HepG2 (cell line): Measurements from ENCODE around the gene NDUFS2. TPM values are rescaled to one million over a fixed set of nuclear protein-coding genes. Genes with fewer than 3 reads are reported as not detected.

ENCODE experiments used
- ARNT ChIP-seq: fragments of 450-650 bp; IDR thresholded peaks from 2 replicates; pipeline ENCODE4 v1.6.1; 2017
- CCDC6 ChIP-seq: sonication (generic); formaldehyde crosslinking; IDR thresholded peaks from 2 replicates; pipeline ENCODE4 v1.8.1; 2022; ENCODE audit warnings: mild to moderate bottlenecking, missing genetic modification reagents, moderate library complexity
- CREB1 ChIP-seq, 2 experiments: fragments of 450-650 bp in 1 of 2; IDR thresholded peaks; 2 replicates each; pipeline ENCODE4 v1.6.1; 2016 to 2017; ENCODE audit warnings: control low read depth in 1 of 2, mild to moderate bottlenecking in 1 of 2, missing compliant biosample characterization in 1 of 2, missing genetic modification characterization in 1 of 2
- CREBL2 ChIP-seq: sonication (generic); formaldehyde crosslinking; IDR thresholded peaks from 2 replicates; pipeline ENCODE4 v1.8.1; 2023; ENCODE audit warnings: missing genetic modification reagents, mild to moderate bottlenecking, borderline replicate concordance
- ETV6 ChIP-seq: sonication (generic); formaldehyde crosslinking; conservative IDR thresholded peaks from 2 replicates; pipeline ENCODE4 v1.4.0; 2020; ENCODE audit warnings: missing genetic modification reagents
- GLI4 ChIP-seq: sonication (generic); formaldehyde crosslinking; IDR thresholded peaks from 2 replicates; pipeline ENCODE4 v1.5.1; 2020; ENCODE audit warnings: missing genetic modification reagents, mild to moderate bottlenecking, moderate library complexity, borderline replicate concordance
- HHEX ChIP-seq: IDR thresholded peaks from 2 replicates; pipeline ENCODE4 v1.6.1; 2016; ENCODE audit warnings: control low read depth
- IKZF4 ChIP-seq: sonication (generic); formaldehyde crosslinking; IDR thresholded peaks from 2 replicates; pipeline ENCODE4 v1.5.1; 2020; ENCODE audit warnings: borderline replicate concordance, mild to moderate bottlenecking, low read depth, missing genetic modification reagents; ENCODE audit errors: not compliant biosample characterization
- JUN ChIP-seq: sonication (generic); formaldehyde crosslinking; IDR thresholded peaks from 2 replicates; pipeline ENCODE4 v1.4.0; 2020; ENCODE audit warnings: mild to moderate bottlenecking, missing genetic modification reagents
- KAT7 ChIP-seq: IDR thresholded peaks from 2 replicates; pipeline ENCODE4 v1.6.1; 2018; ENCODE audit warnings: borderline replicate concordance, missing compliant biosample characterization
- MED13 ChIP-seq: sonication (generic); formaldehyde crosslinking; IDR thresholded peaks from 2 replicates; pipeline ENCODE4 v1.5.0; 2020; ENCODE audit warnings: missing genetic modification reagents
- MXD4 ChIP-seq: IDR thresholded peaks from 2 replicates; pipeline ENCODE4 v1.6.1; 2016; ENCODE audit warnings: mild to moderate bottlenecking, missing biosample characterization, missing genetic modification reagents
- ONECUT2 ChIP-seq: sonication (generic); formaldehyde crosslinking; IDR thresholded peaks from 2 replicates; pipeline ENCODE4 v1.4.0; 2020; ENCODE audit warnings: missing genetic modification reagents
- RBM39 ChIP-seq: fragments of 200-400 bp; formaldehyde crosslinking; IDR thresholded peaks from one replicate; pipeline ENCODE4 v1.6.1; 2018; ENCODE audit warnings: antibody characterized with exemption, mild to moderate bottlenecking, low read depth, low read length; ENCODE audit not compliant: poor library complexity, severe bottlenecking
- SMAD9 ChIP-seq: sonication (generic); formaldehyde crosslinking; IDR thresholded peaks from 2 replicates; pipeline ENCODE4 v1.5.1; 2020; ENCODE audit warnings: mild to moderate bottlenecking, missing genetic modification reagents
- SNRNP70 ChIP-seq: fragments of 200-400 bp; formaldehyde crosslinking; IDR thresholded peaks from 2 replicates; pipeline ENCODE4 v1.6.1; 2017; ENCODE audit warnings: mild to moderate bottlenecking, low read depth, low read length, moderate library complexity
- TCF7 ChIP-seq: sonication (generic); IDR thresholded peaks from 2 replicates; pipeline ENCODE4 v1.6.1; 2016; ENCODE audit warnings: antibody characterized with exemption, low read depth
- TEAD2 ChIP-seq: sonication (generic); formaldehyde crosslinking; IDR thresholded peaks from 2 replicates; pipeline ENCODE4 v1.9.0; 2021; ENCODE audit warnings: missing genetic modification reagents
- ZFP36 ChIP-seq: fragments of 150-350 bp; IDR thresholded peaks from 2 replicates; pipeline ENCODE4 v1.6.1; 2018; ENCODE audit warnings: borderline replicate concordance, low read length, low read depth; ENCODE audit not compliant: partially characterized antibody
- ZNF143 ChIP-seq: sonication (generic); formaldehyde crosslinking; IDR thresholded peaks from 2 replicates; pipeline ENCODE4 v1.4.0; 2020; ENCODE audit warnings: missing genetic modification reagents
- ZNF253 ChIP-seq: sonication (generic); formaldehyde crosslinking; IDR thresholded peaks from 2 replicates; pipeline ENCODE4 v1.8.0; 2022; ENCODE audit warnings: mild to moderate bottlenecking, missing genetic modification reagents, borderline replicate concordance
- ZNF256 ChIP-seq: sonication (generic); formaldehyde crosslinking; conservative IDR thresholded peaks from 2 replicates; pipeline ENCODE4 v1.4.0; 2020; ENCODE audit warnings: missing genetic modification reagents
- ZNF3 ChIP-seq: IDR thresholded peaks from 2 replicates; pipeline ENCODE4 v1.7.0; 2017; ENCODE audit warnings: inconsistent platforms
- ZNF329 ChIP-seq: sonication (generic); formaldehyde crosslinking; IDR thresholded peaks from 2 replicates; pipeline ENCODE4 v1.9.0; 2021; ENCODE audit warnings: low read depth, mild to moderate bottlenecking, missing genetic modification reagents
- ZNF431 ChIP-seq: sonication (generic); formaldehyde crosslinking; IDR thresholded peaks from 2 replicates; pipeline ENCODE4 v1.9.0; 2022; ENCODE audit warnings: missing genetic modification reagents, low read depth, mild to moderate bottlenecking, borderline replicate concordance
- ZNF441 ChIP-seq: sonication (generic); formaldehyde crosslinking; IDR thresholded peaks from 2 replicates; pipeline ENCODE4 v1.7.0; 2021; ENCODE audit warnings: missing genetic modification reagents, borderline replicate concordance
- ZNF501 ChIP-seq: sonication (generic); formaldehyde crosslinking; IDR thresholded peaks from 2 replicates; pipeline ENCODE4 v1.5.1; 2020; ENCODE audit warnings: mild to moderate bottlenecking, moderate library complexity, missing genetic modification reagents
- ZNF713 ChIP-seq: sonication (generic); formaldehyde crosslinking; IDR thresholded peaks from 2 replicates; pipeline ENCODE4 v1.4.0; 2020; ENCODE audit warnings: mild to moderate bottlenecking, missing genetic modification reagents
- ZNF724P ChIP-seq: sonication (generic); formaldehyde crosslinking; IDR thresholded peaks from 2 replicates; pipeline ENCODE4 v1.8.0; 2022; ENCODE audit warnings: missing genetic modification reagents, borderline replicate concordance
- ZNF784 ChIP-seq: sonication (generic); formaldehyde crosslinking; IDR thresholded peaks from 2 replicates; pipeline ENCODE4 v1.5.1; 2020; ENCODE audit warnings: missing genetic modification reagents, mild to moderate bottlenecking, borderline replicate concordance
- ZNF883 ChIP-seq: sonication (generic); formaldehyde crosslinking; IDR thresholded peaks from 2 replicates; pipeline ENCODE4 v1.5.1; 2020; ENCODE audit warnings: mild to moderate bottlenecking, missing genetic modification reagents; ENCODE audit errors: not compliant biosample characterization
- ZSCAN30 ChIP-seq: sonication (generic); formaldehyde crosslinking; IDR thresholded peaks from 2 replicates; pipeline ENCODE4 v1.5.0; 2020; ENCODE audit warnings: mild to moderate bottlenecking, missing genetic modification reagents
- polyA plus RNA-seq, 8 experiments: library from polyadenylated mRNA; depleted of rRNA in 3 of 8; stranded (reverse) in 7 of 8; unstranded in 1 of 8; fragments of >200 nt; fragmentation: Illumina TruSeq in 4 of 8; extraction: Trizol in 4 of 8; gene quantifications; 2 replicates each; pipeline versions ENCODE4 v1.2.1 to v1.2.3, GENCODE V29; 2011 to 2016; ENCODE audit warnings: low read depth in 4 of 8, missing spikeins in 1 of 8, mixed read lengths in 1 of 8; ENCODE audit not compliant: insufficient read depth in 1 of 8
- total RNA-seq, 5 experiments: library from RNA; depleted of rRNA; stranded (reverse); fragments of >200 nt; fragmentation: Illumina TruSeq; extraction: Trizol; gene quantifications; 2 replicates each; pipeline ENCODE4 v1.2.3, GENCODE V29; 2016; ENCODE audit warnings: low read depth in 1 of 5

Gene NDUFS2
- total and polyA plus RNA-seq, 2 of the 13 experiments (the other 11 are each of a cell fraction or from before 2014, with no cell fraction given) = 89.9 to 118 TPM

GRCh38 chr1:161165742-161166668 is 36.2 kb upstream of the NDUFS2 start, which contains the start of gene PPOX (continued):
- no peak for TF ChIP-seq HHEX (CRISPR knock-in tag)
- 0 out of 2 replicates have a peak, but pooled peaks have one; percentile 33 for TF ChIP-seq ZNF143 (CRISPR knock-in tag)
- TF ChIP-seq ZNF724P = no peak
- no peak for TF ChIP-seq ZNF883 (CRISPR knock-in tag)
- no peak for TF ChIP-seq JUN (CRISPR knock-in tag)
- 0 out of 2 replicates have a peak, but pooled peaks have one; percentile 70 for TF ChIP-seq ZNF501
- no peak for TF ChIP-seq ZNF431 (CRISPR knock-in tag)
- TF ChIP-seq ZNF253 = no peak
- TF ChIP-seq CREBL2 (CRISPR knock-in tag) = no peak
- TF ChIP-seq TCF7 = no peak
- TF ChIP-seq ZNF3 (CRISPR knock-in tag) = no peak
- no peak for TF ChIP-seq IKZF4 (CRISPR knock-in tag)
- TF ChIP-seq ZNF713 (CRISPR knock-in tag) = 0 out of 2 replicates have a peak, but pooled peaks have one; percentile 52
- TF ChIP-seq ARNT = no peak
- no peak for TF ChIP-seq TEAD2 (CRISPR knock-in tag)
- no peak for TF ChIP-seq ZFP36
- no peak for TF ChIP-seq ONECUT2
- TF ChIP-seq CCDC6 (CRISPR knock-in tag) = no peak
- TF ChIP-seq ETV6 (CRISPR knock-in tag) = no peak
- TF ChIP-seq ZNF784 (CRISPR knock-in tag) = no peak
- TF ChIP-seq ZNF441 (CRISPR knock-in tag) = peak; percentile 12; the same call in 1 of the 2 replicates
- no peak for TF ChIP-seq ZSCAN30 (CRISPR knock-in tag)
- peak; percentile 71; the same call in 1 of the 2 replicates for TF ChIP-seq MXD4 (CRISPR knock-in tag)
- no peak for TF ChIP-seq KAT7
- no peak for TF ChIP-seq RBM39
- no peak for TF ChIP-seq SNRNP70
- TF ChIP-seq SMAD9 (CRISPR knock-in tag) = no peak
- no peak for TF ChIP-seq MED13 (CRISPR knock-in tag)
- no peak for TF ChIP-seq GLI4 (CRISPR knock-in tag)
- peak; percentile 47; the same call in 1 of the 2 replicates for TF ChIP-seq ZNF329 (CRISPR knock-in tag)
- TF ChIP-seq CREB1 (IDR thresholded peaks at IDR 0.05) = peak; percentile 46
- TF ChIP-seq CREB1 (CRISPR knock-in tag; IDR thresholded peaks at IDR 0.05) = peak; percentile 71
- 0 out of 2 replicates have a peak, but pooled peaks have one; percentile 62 for TF ChIP-seq ZNF256 (CRISPR knock-in tag)
